Stomach (tissue), 9 donors: ENCODE results near the gene ST13. TPM values are rescaled to one million over a fixed set of nuclear protein-coding genes. Genes with fewer than 3 reads are reported as not detected.

Source experiments
- DNase-seq, 2 donors: peaks; one replicate each; pipeline versions ENCODE4 v3.0.0 to v3.0.0-alpha.2; 2013 to 2019
- H3K27ac ChIP-seq, 5 donors: fragments of 200-600 bp in 4 of 5; sonication (generic) in 4 of 5; one replicate each; pipeline ENCODE4 v1.5.1; 2013 to 2019; ENCODE audit warnings: mild to moderate bottlenecking in 1 of 5, moderate library complexity in 1 of 5
- H3K27me3 ChIP-seq, 3 donors: fragments of 200-600 bp; sonication (generic); one replicate each; pipeline ENCODE4 v1.5.1; 2017 to 2019; ENCODE audit warnings: mixed run types in 1 of 3
- H3K36me3 ChIP-seq, 4 donors: fragments of 200-600 bp; sonication (generic); 1 replicate in 3 of 4; 2 replicates in 1 of 4; pipeline ENCODE4 v1.5.1; 2016 to 2019
- H3K4me1 ChIP-seq, 4 donors: fragments of 200-600 bp; sonication (generic); one replicate each; pipeline ENCODE4 v1.5.1; 2016 to 2019
- H3K4me3 ChIP-seq, 4 donors: fragments of 200-600 bp; sonication (generic) in 3 of 4; one replicate each; pipeline ENCODE4 v1.5.1; 2016 to 2019; ENCODE audit warnings: mild to moderate bottlenecking in 1 of 4
- H3K9me3 ChIP-seq, 4 donors: fragments of 200-600 bp; sonication (generic); one replicate each; pipeline ENCODE4 v1.5.1; 2016 to 2019
- CTCF ChIP-seq, 7 experiments: fragments of 450-650 bp in 4 of 7; fragments of 200-600 bp in 3 of 7; sonication (generic) in 3 of 7; IDR thresholded peaks; one replicate each; pipeline ENCODE4 v1.5.1; 2016 to 2019; ENCODE audit warnings: antibody characterized with exemption in 7 of 7, control low read depth in 2 of 7, mild to moderate bottlenecking in 1 of 7
- EP300 ChIP-seq: sonication (generic); formaldehyde crosslinking; IDR thresholded peaks from one replicate; pipeline ENCODE4 v1.6.1; 2017; ENCODE audit warnings: antibody characterized with exemption
- POLR2A ChIP-seq, 4 donors: fragments of 450-650 bp; IDR thresholded peaks; one replicate each; pipeline ENCODE4 v1.6.1; 2016; ENCODE audit warnings: antibody characterized with exemption in 4 of 4, control low read depth in 2 of 4, mild to moderate bottlenecking in 1 of 4, moderate library complexity in 1 of 4
- POLR2AphosphoS5 ChIP-seq, 3 donors: sonication (generic); formaldehyde crosslinking; IDR thresholded peaks; one replicate each; pipeline ENCODE4 v1.6.1; 2016; ENCODE audit warnings: antibody characterized with exemption in 3 of 3
- WGBS, 5 donors: extraction: QIAGEN DNeasy Blood & Tissue Kit in 3 of 5; methylation state at CpG; one replicate each; pipeline versions ENCODE4 v1.1.5 to v1.1.7; 2013 to 2018; 5-methylcytosine and 5-hydroxymethylcytosine counted together
- intact Hi-C: fragments of 100-400 bp; cut with DNase I; formaldehyde crosslinking; loops from one replicate; pipeline ENCODE4 v1.15.1; 2023; ENCODE audit warnings: low total_unique reads
- polyA plus RNA-seq, 3 donors: library from polyadenylated mRNA; stranded (reverse); fragments of 200-250 nt; gene quantifications; one replicate each; pipeline ENCODE4 v1.2.3, GENCODE V29; 2013
- total RNA-seq, 5 donors: library from RNA; depleted of rRNA; stranded (reverse); fragments of >200 nt; gene quantifications; one replicate each; pipeline versions ENCODE4 v1.1.0 to v1.2.3, GENCODE V29; 2014 to 2016
- donor health status: healthy with polysubstance abuse.
- donor health status: Bipolar disorder and iron deficiency.
- donor health status: healthy.

The ST13 gene
- total and polyA plus RNA-seq, 8 donors = 67.5 to 288 (median 94.6) TPM

DNA sequence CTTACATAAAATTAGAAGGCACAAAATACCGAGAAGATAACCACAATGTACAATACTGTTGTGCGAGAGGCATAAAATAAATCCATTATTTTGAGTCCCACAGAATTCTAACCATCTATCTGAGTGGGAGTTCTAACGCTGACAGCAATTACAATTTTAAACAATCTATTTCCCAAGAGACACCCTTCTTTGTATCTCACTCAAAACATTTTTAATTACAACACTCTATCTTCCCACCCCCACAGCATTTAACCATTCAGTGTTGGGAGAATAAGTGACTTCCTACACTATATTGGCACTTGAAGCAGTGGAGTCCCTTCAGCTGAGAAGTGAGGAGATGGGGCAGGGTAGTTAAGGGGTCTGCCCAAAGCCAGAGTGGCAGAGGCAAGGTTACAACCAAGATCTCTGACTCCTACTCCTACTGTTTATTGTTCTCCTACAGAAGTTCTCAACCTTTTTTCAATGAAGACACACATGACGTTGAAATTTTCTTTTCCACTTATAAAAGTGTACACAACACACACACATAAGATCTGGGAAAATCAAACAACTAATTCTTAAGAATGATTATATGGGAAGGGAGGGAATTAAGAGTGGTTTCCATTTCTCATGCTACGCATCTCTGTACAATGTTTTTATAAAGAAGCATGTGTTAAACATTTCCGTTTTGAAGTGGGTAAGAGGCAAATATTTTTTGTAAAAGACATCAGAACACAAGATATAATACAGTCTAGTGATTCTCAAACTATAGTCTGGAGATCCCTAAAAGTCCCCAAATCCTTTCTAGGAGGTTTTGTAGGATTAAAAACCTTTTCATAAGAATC, 48.2 kb downstream of the ST13 start:
- no peak for DNase-seq
- Histone ChIP-seq H3K27ac (no peak overlapping the region), H3K27me3 (no peaks in the 10 kb centered on the region), H3K9me3 (no peaks in the 10 kb centered on the region), H3K36me3 (peaks cover 0 to 6% (median 1%) of the 10 kb centered on the region in 4 donors), H3K4me3 (no peak overlapping the region), H3K4me1 (peaks cover 0 to 6% (median 0%) of the 10 kb centered on the region in 4 donors)
- intact Hi-C loops = no loop called here
- TF ChIP-seq EP300 = no peak
- no peak for TF ChIP-seq POLR2AphosphoS5 (IDR thresholded peaks at IDR 0.05)
- no peak for TF ChIP-seq CTCF (IDR thresholded peaks at IDR 0.05)
- TF ChIP-seq POLR2A (IDR thresholded peaks at IDR 0.05) = no peak
- WGBS, 5 donors = 60 to 65% (median 61%) methylated on average over 6 of the region's 6 CpGs

GRCh38 chr22:40806711-40807110, 49.7 kb downstream of the ST13 start:
- no peak for DNase-seq
- peaks cover 0 to 3% (median 0%) of the 10 kb centered on the region in 4 donors for H3K36me3 ChIP-seq
- TF ChIP-seq POLR2A (IDR thresholded peaks at IDR 0.05) = no peak
- TF ChIP-seq EP300 = no peak
- TF ChIP-seq POLR2AphosphoS5 (IDR thresholded peaks at IDR 0.05) = no peak
- no peak for TF ChIP-seq CTCF (IDR thresholded peaks at IDR 0.05)
- peaks cover 0 to 6% (median 0%) of the 10 kb centered on the region in 4 donors for H3K4me1 ChIP-seq
- H3K27ac ChIP-seq = no peak overlapping the region
- no peaks in the 10 kb centered on the region for H3K9me3 ChIP-seq
- H3K27me3 ChIP-seq = no peaks in the 10 kb centered on the region
- no peak overlapping the region for H3K4me3 ChIP-seq
- WGBS, 5 donors = 84 to 91% (median 89%) methylated on average over 3 of the region's 3 CpGs
- intact Hi-C loops = no loop called here

DNA sequence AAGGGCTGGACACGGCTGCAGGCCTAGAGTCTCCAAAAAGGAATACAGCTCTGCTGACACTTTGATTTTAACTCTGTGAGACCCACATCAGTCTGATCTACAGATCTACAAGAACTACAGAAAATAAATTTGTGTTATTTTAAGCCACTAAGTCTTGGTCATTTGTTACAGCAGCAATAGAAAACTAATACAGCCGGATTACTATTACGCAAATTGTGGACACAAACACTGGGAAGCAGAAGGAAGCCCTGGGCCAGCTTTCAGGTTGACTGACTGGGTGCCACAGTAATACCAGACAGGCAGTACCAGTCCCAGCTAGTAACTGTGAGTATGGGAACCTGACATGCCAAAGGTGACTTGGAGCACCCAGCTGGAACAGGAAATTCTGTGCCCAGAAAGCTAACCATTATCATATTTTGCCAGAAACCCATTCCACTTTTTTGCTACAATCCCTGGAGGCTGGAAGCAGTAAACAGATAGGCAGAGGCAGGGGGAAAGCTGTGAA, 50.7 kb downstream of the ST13 start:
- Histone ChIP-seq H3K9me3 (no peaks in the 10 kb centered on the region), H3K27me3 (no peaks in the 10 kb centered on the region), H3K4me1 (peaks cover 0 to 6% (median 0%) of the 10 kb centered on the region in 4 donors), H3K36me3 (peaks cover 0 to 3% (median 0%) of the 10 kb centered on the region in 4 donors), H3K27ac (no peak overlapping the region), H3K4me3 (no peak overlapping the region)
- no peak for DNase-seq
- intact Hi-C loops = no loop called here
- 92 to 96% (median 93%) methylated on average over 3 of the region's 3 CpGs for WGBS, 5 donors
- TF ChIP-seq POLR2A (IDR thresholded peaks at IDR 0.05) (no peak), POLR2AphosphoS5 (IDR thresholded peaks at IDR 0.05) (no peak), EP300 (no peak), CTCF (IDR thresholded peaks at IDR 0.05) (no peak)

GRCh38 chr22:40805239-40805638, 51.2 kb downstream of the ST13 start:
- DNase-seq = no peak
- no peaks in the 10 kb centered on the region for H3K9me3 ChIP-seq
- H3K27ac ChIP-seq = no peak overlapping the region
- TF ChIP-seq POLR2A (IDR thresholded peaks at IDR 0.05) = no peak
- TF ChIP-seq CTCF (IDR thresholded peaks at IDR 0.05) = no peak
- no peak for TF ChIP-seq POLR2AphosphoS5 (IDR thresholded peaks at IDR 0.05)
- TF ChIP-seq EP300 = no peak
- H3K4me3 ChIP-seq = no peak overlapping the region
- intact Hi-C loops = no loop called here
- H3K36me3 ChIP-seq = peaks cover 0 to 3% (median 0%) of the 10 kb centered on the region in 4 donors
- H3K4me1 ChIP-seq = peaks cover 0 to 6% (median 0%) of the 10 kb centered on the region in 4 donors
- 95 to 98% (median 97%) methylated on average over 4 of the region's 4 CpGs for WGBS, 5 donors
- no peaks in the 10 kb centered on the region for H3K27me3 ChIP-seq
